ENCODE measurements around the gene TUBA3E.

DNA sequence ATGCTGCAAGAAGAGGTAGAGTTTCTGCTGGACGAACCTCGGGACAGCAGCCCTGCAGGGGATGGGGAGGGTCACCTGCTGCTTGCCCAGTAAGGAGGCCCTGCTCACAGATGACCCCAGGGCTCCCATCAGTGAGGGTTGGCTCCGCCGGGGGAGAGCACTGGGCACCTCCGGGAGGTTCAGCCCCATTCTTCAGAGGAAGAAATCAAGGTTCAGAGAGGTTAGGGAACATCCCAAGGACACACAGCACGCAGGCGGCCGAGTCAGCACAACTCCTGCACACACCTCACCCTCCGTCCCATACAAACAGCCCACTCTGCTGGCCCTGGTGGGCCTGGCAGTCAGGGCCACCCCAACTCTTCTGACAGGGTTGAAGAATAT is 41.6 kb downstream of the TUBA3E start:
- TF ChIP-seq EZH2 (IDR thresholded peaks at IDR 0.05) (no peak), POLR2AphosphoS5 (IDR thresholded peaks at IDR 0.05; ENCODE audit: borderline replicate concordance, low read depth, low read length) (no peak), FOXP2 (optimal IDR thresholded peaks at IDR 0.05; ENCODE audit: control extremely low read depth, extremely low read length, insufficient read depth) (no peak)
